Measurements from ENCODE around the gene SMIM24.

The SMIM24 gene

GRCh38 chr19:3507371-3508120, 27.2 kb upstream of the SMIM24 start:
- Histone ChIP-seq H3K9ac (ENCODE audit: low read length) (peak overlapping the region; percentile 84), H3K4me2 (ENCODE audit: low read length) (peak overlapping the region; percentile 93), H4K20me1 (ENCODE audit: insufficient read depth, low read length) (peaks cover 40% of the 10 kb centered on the region), H3K36me3 (replicated peaks; ENCODE audit: low read depth, low read length) (peaks cover 27% of the 10 kb centered on the region), H3K4me1 (ENCODE audit: low read length) (peaks cover 14% of the 10 kb centered on the region), H2AFZ (ENCODE audit: low read depth, low read length) (no peak overlapping the region), H3K4me3 (ENCODE audit: low read length) (peak overlapping the region; percentile 85), H3K79me2 (ENCODE audit: low read length) (peaks cover 64% of the 10 kb centered on the region), H3K27me3 (ENCODE audit: low read depth, low read length) (no peaks in the 10 kb centered on the region), H3K9me3 (ENCODE audit: insufficient read depth, low read length) (no peaks in the 10 kb centered on the region), H3K27ac (ENCODE audit: low read length) (no peak overlapping the region)
- TF ChIP-seq, protein P1, sequence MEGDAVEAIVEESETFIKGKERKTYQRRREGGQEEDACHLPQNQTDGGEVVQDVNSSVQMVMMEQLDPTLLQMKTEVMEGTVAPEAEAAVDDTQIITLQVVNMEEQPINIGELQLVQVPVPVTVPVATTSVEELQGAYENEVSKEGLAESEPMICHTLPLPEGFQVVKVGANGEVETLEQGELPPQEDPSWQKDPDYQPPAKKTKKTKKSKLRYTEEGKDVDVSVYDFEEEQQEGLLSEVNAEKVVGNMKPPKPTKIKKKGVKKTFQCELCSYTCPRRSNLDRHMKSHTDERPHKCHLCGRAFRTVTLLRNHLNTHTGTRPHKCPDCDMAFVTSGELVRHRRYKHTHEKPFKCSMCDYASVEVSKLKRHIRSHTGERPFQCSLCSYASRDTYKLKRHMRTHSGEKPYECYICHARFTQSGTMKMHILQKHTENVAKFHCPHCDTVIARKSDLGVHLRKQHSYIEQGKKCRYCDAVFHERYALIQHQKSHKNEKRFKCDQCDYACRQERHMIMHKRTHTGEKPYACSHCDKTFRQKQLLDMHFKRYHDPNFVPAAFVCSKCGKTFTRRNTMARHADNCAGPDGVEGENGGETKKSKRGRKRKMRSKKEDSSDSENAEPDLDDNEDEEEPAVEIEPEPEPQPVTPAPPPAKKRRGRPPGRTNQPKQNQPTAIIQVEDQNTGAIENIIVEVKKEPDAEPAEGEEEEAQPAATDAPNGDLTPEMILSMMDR (IDR thresholded peaks at IDR 0.05; ENCODE audit: low read depth, low read length) = no peak

DNA sequence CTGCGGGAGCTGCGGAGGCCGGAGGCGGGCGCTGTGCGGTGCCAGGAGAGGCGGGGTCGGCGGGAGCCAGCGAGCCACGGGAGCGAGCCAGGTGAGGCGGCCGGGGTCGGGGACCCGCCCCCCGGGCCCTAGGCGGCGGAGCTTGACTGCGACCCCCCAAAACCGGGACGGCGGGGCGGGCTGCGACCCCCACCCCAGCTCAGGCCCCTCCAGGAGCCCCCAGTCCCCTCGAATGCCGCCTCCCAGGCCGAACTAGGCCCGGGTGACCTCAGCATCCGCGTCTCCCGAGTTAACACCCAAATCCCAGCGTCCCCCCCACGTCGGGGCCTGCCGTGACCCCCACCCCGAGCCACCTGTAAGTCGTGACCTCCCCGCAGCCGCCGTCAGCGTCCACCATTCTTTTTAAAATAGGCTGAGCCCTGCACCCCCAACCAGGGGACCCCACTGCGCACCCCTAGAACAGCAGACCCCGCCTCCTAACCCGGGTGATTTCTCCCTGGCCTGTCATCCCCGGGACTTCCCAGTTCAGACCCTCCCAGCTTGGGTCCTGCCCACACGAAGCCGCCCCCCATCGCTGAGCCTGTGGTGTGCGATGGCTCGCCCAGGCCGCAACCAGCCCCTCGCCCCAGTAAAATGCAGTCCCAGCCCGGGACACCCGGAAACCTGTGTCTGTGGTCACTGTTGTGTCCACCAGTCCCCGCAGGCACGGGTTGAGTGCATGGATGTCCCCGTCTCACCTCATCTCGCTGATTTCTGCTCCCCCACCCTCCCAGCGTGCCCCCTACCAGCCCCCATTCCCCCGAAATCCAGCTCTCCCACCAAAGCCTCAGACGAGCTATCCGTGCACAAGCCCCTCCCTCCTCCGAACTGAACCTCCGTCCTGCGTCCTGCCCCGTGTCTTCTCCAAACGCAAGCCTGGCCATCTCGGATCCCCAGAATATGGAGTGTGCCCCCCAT, 26.3 kb upstream of the SMIM24 start:
- H3K4me2 ChIP-seq (ENCODE audit: low read length) = peak overlapping the region; percentile 93
- H3K36me3 ChIP-seq (replicated peaks; ENCODE audit: low read depth, low read length) = peaks cover 24% of the 10 kb centered on the region
- peak overlapping the region; percentile 43 for H3K27ac ChIP-seq (ENCODE audit: low read length)
- H3K4me1 ChIP-seq (ENCODE audit: low read length) = peaks cover 14% of the 10 kb centered on the region
- H3K9ac ChIP-seq (ENCODE audit: low read length) = peak overlapping the region; percentile 84
- peak overlapping the region; percentile 85 for H3K4me3 ChIP-seq (ENCODE audit: low read length)
- H4K20me1 ChIP-seq (ENCODE audit: insufficient read depth, low read length) = peaks cover 31% of the 10 kb centered on the region
- no peak overlapping the region for H2AFZ ChIP-seq (ENCODE audit: low read depth, low read length)
- TF ChIP-seq, protein P1 (IDR thresholded peaks at IDR 0.05; ENCODE audit: low read depth, low read length) = no peak
- TF ChIP-seq EZH2phosphoT487 (IDR thresholded peaks at IDR 0.05; ENCODE audit: low read depth) = no peak
- H3K79me2 ChIP-seq (ENCODE audit: low read length) = peaks cover 55% of the 10 kb centered on the region
- H3K9me3 ChIP-seq (ENCODE audit: insufficient read depth, low read length) = no peaks in the 10 kb centered on the region
- no peaks in the 10 kb centered on the region for H3K27me3 ChIP-seq (ENCODE audit: low read depth, low read length)

- Histone ChIP-seq H2AFZ (ENCODE audit: low read depth, low read length) (peak within 1 kb of the TSS; percentile 57; the same call in 1 of the 2 replicates), H3K4me1 (ENCODE audit: low read length) (peaks cover 18% of the 10 kb centered on the region)
- no peak for TF ChIP-seq EZH2phosphoT487 (IDR thresholded peaks at IDR 0.05; ENCODE audit: low read depth)
- TF ChIP-seq, protein P1 (IDR thresholded peaks at IDR 0.05; ENCODE audit: low read depth, low read length) = peak; percentile 22; the same call in 1 of the 2 replicates
These were observed 25.5 kb upstream of the SMIM24 start, which contains the start of gene FZR1 for GRCh38 chr19:3505598-3506383. Gene FZR1, plus strand, starts transcription at chr19:3506311. Its CDS starts 16,679 bp downstream, at chr19:3522990.

More at GRCh38 chr19:3505598-3506383, 25.5 kb upstream of the SMIM24 start, which contains the start of gene FZR1:
- peak within 1 kb of the TSS; percentile 64 for H3K27ac ChIP-seq (ENCODE audit: low read length)
- peak within 1 kb of the TSS; percentile 85 for H3K4me3 ChIP-seq (ENCODE audit: low read length)
- no peaks in the 10 kb centered on the region for H3K27me3 ChIP-seq (ENCODE audit: low read depth, low read length)
- H4K20me1 ChIP-seq (ENCODE audit: insufficient read depth, low read length) = peaks cover 22% of the 10 kb centered on the region; the same call in 1 of the 2 replicates
- peak within 1 kb of the TSS; percentile 93 for H3K4me2 ChIP-seq (ENCODE audit: low read length)
- no peaks in the 10 kb centered on the region for H3K9me3 ChIP-seq (ENCODE audit: insufficient read depth, low read length)
- H3K79me2 ChIP-seq (ENCODE audit: low read length) = peaks cover 46% of the 10 kb centered on the region
- peak within 1 kb of the TSS; percentile 84 for H3K9ac ChIP-seq (ENCODE audit: low read length)
- peaks cover 19% of the 10 kb centered on the region for H3K36me3 ChIP-seq (replicated peaks; ENCODE audit: low read depth, low read length)
